Transverse colon (tissue), 4 donors: ENCODE results near the gene P2RX6. TPM values are rescaled to one million over a fixed set of nuclear protein-coding genes. Genes with fewer than 3 reads are reported as not detected.

Experiments
- DNase-seq: peaks from one replicate; pipeline ENCODE4 v3.0.0-alpha.2; 2019
- H3K27ac ChIP-seq, 4 donors: fragments of 200-600 bp; sonication (generic); 2 replicates each; pipeline ENCODE4 v1.5.1; 2016 to 2018; ENCODE audit warnings: inconsistent platforms in 4 of 4
- H3K27me3 ChIP-seq: fragments of 200-600 bp; sonication (generic); 2 replicates; pipeline ENCODE4 v1.5.1; 2017; ENCODE audit warnings: inconsistent platforms
- H3K36me3 ChIP-seq, 4 donors: fragments of 200-600 bp; sonication (generic); 2 replicates each; pipeline ENCODE4 v1.5.1; 2017 to 2019; ENCODE audit warnings: inconsistent platforms in 4 of 4
- H3K4me1 ChIP-seq, 4 donors: fragments of 200-600 bp; sonication (generic); 2 replicates each; pipeline ENCODE4 v1.5.1; 2017 to 2020; ENCODE audit warnings: inconsistent platforms in 4 of 4
- H3K4me3 ChIP-seq, 4 donors: fragments of 200-600 bp; sonication (generic); 1 replicate in 1 of 4; 2 replicates in 3 of 4; pipeline versions ENCODE4 v1.5.1 to v1.6.1; 2017 to 2019; ENCODE audit warnings: inconsistent platforms in 4 of 4
- H3K9me3 ChIP-seq, 2 donors: fragments of 200-600 bp; sonication (generic); 2 replicates each; pipeline ENCODE4 v1.5.1; 2017 to 2019; ENCODE audit warnings: inconsistent platforms in 2 of 2
- CTCF ChIP-seq, 5 experiments: fragments of 200-600 bp in 3 of 5; fragments of 450-650 bp in 2 of 5; sonication (generic) in 3 of 5; IDR thresholded peaks; 1 replicate in 2 of 5; 2 replicates in 3 of 5; pipeline ENCODE4 v1.5.1; 2016 to 2017; ENCODE audit warnings: antibody characterized with exemption in 5 of 5, inconsistent platforms in 3 of 5, mild to moderate bottlenecking in 2 of 5, moderate library complexity in 1 of 5
- EP300 ChIP-seq: sonication (generic); formaldehyde crosslinking; IDR thresholded peaks from one replicate; pipeline ENCODE4 v1.6.1; 2017; ENCODE audit warnings: antibody characterized with exemption, low read depth
- POLR2A ChIP-seq: fragments of 450-650 bp; IDR thresholded peaks from one replicate; pipeline ENCODE4 v1.6.1; 2016; ENCODE audit warnings: antibody characterized with exemption, mild to moderate bottlenecking, moderate library complexity
- POLR2AphosphoS5 ChIP-seq, 3 donors: sonication (generic); formaldehyde crosslinking; IDR thresholded peaks; one replicate each; pipeline ENCODE4 v1.6.1; 2016; ENCODE audit warnings: antibody characterized with exemption in 3 of 3
- WGBS, 2 donors: methylation state at CpG; one replicate each; pipeline ENCODE4 v1.1.5; 2018; ENCODE audit warnings: low coverage in 1 of 2; 5-methylcytosine and 5-hydroxymethylcytosine counted together
- in situ Hi-C, 4 donors: fragments of 200-750 bp; cut with MboI; loops; one replicate each; pipeline versions ENCODE4 v1.15.0 to v1.15.1; 2017; ENCODE audit warnings: low sequenced_read_pairs in 3 of 4, low pct_ligation_motif_present in 1 of 4, low pct_unique_long_range_greater_than_20kb in 1 of 4
- intact Hi-C: fragments of 100-400 bp; cut with DNase I; formaldehyde crosslinking; loops from one replicate; pipeline ENCODE4 v1.15.1; 2023; ENCODE audit warnings: low total_unique reads
- total RNA-seq, 4 donors: library from RNA; depleted of rRNA; stranded (reverse); fragments of >200 nt; gene quantifications; one replicate each; pipeline ENCODE4 v1.1.0, GENCODE V29; 2016

The P2RX6 gene
- total RNA-seq, 4 donors from 2014 or later, result 0.40 to 1.7 (median 0.82) TPM; not detected in 1

GRCh38 chr22:21022955-21023614 lies 8.1 kb downstream of the P2RX6 start:
- Histone ChIP-seq H3K4me1 (no peaks in the 10 kb centered on the region), H3K27me3 (no peaks in the 10 kb centered on the region), H3K9me3 (no peaks in the 10 kb centered on the region), H3K27ac (no peak overlapping the region), H3K36me3 (no peaks in the 10 kb centered on the region), H3K4me3 (no peak overlapping the region)
- TF ChIP-seq EP300, result no peak
- no peak for TF ChIP-seq POLR2A
- TF ChIP-seq CTCF (IDR thresholded peaks at IDR 0.05), result no peak
- no peak for TF ChIP-seq POLR2AphosphoS5 (IDR thresholded peaks at IDR 0.05)
- intact Hi-C loops (loop anchor here (10.0 kb wide), 1 partner anchor 52 kb away; no protein-coding TSS in a partner anchor), in situ Hi-C loops (no loop called here)
- no peak for DNase-seq
- 75 to 80% methylated on average over 1 to 13 of the region's 13 CpGs for WGBS, 2 donors

GRCh38 chr22:21025266-21025665 lies 10.3 kb downstream of the P2RX6 start:
- H3K4me3 ChIP-seq, result no peak overlapping the region
- no peak overlapping the region for H3K27ac ChIP-seq
- H3K9me3 ChIP-seq, result no peaks in the 10 kb centered on the region
- WGBS, 2 donors, result 69% methylated on average over 8 of the region's 8 CpGs; no CpG with 5 or more reads in 1 of the 2 donors
- no peaks in the 10 kb centered on the region for H3K27me3 ChIP-seq
- TF ChIP-seq POLR2AphosphoS5 (IDR thresholded peaks at IDR 0.05), result no peak
- TF ChIP-seq CTCF (IDR thresholded peaks at IDR 0.05), result no peak
- no peak for TF ChIP-seq EP300
- TF ChIP-seq POLR2A, result no peak
- DNase-seq, result no peak
- H3K36me3 ChIP-seq, result no peaks in the 10 kb centered on the region
- in situ Hi-C loops (no loop called here), intact Hi-C loops (loop anchor here (10.0 kb wide), 1 partner anchor 50 kb away; no protein-coding TSS in a partner anchor)
- no peaks in the 10 kb centered on the region for H3K4me1 ChIP-seq

GRCh38 chr22:21025763-21026755 lies 11.1 kb downstream of the P2RX6 start:
- intact Hi-C loops, result loop anchor here (10.0 kb wide), 1 partner anchor 49 kb away; no protein-coding TSS in a partner anchor
- 87% methylated on average over 24 of the region's 27 CpGs; no CpG with 5 or more reads in 1 of the 2 donors for WGBS, 2 donors
- DNase-seq, result no peak

More at GRCh38 chr22:21025763-21026755, 11.1 kb downstream of the P2RX6 start:
- Histone ChIP-seq H3K4me1 (no peaks in the 10 kb centered on the region), H3K9me3 (no peaks in the 10 kb centered on the region), H3K27ac (no peak overlapping the region), H3K4me3 (no peak overlapping the region), H3K36me3 (no peaks in the 10 kb centered on the region), H3K27me3 (peaks cover 5% of the 10 kb centered on the region)
- no peak for TF ChIP-seq EP300
- TF ChIP-seq CTCF (IDR thresholded peaks at IDR 0.05), result no peak
- no peak for TF ChIP-seq POLR2AphosphoS5 (IDR thresholded peaks at IDR 0.05)
- no peak for TF ChIP-seq POLR2A
- in situ Hi-C loops, result no loop called here
